PC-9 (cell line): ENCODE results near the gene IL17RA.
"Not testable (repeated sequence)": the region's sequence is repeated elsewhere in the genome, so short reads cannot be mapped to it uniquely, and the experiment has no call there.

Source experiments
- CTCF ChIP-seq: fragments of 200-600 bp; sonication (generic); conservative IDR thresholded peaks from 2 replicates; pipeline ENCODE4 v1.6.1; 2017; ENCODE audit warnings: mixed run types, antibody characterized with exemption, mild to moderate bottlenecking, moderate library complexity
- EZH2 ChIP-seq: fragments of 200-600 bp; sonication (generic); IDR thresholded peaks from 2 replicates; pipeline ENCODE4 v1.8.0; 2017; ENCODE audit warnings: antibody characterized with exemption, low read depth

DNA sequence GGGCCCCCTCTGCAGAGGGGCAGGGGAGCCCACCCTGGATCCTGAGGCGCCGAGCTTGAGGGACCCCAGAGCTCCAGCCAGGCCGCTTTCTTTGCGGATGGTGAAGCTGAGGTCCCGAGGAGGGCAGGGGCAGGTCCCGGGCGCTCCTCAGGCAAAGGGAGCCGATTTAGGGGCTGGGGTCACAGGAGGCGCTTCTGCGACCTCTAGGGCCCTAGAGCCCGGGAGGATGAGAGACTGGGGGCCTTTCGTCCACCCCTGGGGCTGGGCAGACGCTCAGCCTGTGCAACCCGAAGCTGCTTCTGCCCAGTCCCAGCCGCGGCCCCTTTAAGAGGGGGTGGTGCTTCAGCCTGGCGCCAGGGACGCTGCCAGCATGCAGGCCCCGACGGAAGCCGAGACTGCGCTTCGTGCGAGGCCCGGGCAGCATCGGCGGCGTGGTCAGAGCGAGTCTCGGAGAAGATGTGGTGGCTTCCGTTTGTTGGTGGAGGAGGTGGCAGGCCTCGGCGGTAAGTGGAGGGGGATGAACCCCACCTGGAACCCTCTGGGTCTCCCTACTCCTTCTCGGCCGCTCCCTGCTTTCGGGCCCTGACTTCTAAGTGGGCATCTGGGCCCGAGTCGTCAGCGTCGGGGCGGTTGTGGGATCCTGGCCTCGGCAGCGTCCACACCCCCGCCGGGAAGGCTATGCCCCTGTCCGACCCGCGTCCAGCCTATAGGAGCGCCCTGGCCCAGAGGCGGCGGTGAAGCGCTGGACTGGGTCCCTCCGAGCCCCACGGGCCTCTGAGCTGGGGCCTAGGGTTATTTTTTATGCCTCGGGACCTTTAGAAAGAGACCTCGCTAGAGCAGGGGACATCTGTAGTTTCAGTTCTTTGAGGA is 47.7 kb upstream of the IL17RA start:
- not testable (repeated sequence) for TF ChIP-seq CTCF, EZH2
